Thyroid gland (tissue), 4 donors: ENCODE data around the gene POGLUT2. TPM values are rescaled to one million over a fixed set of nuclear protein-coding genes. Genes with fewer than 3 reads are reported as not detected.

Experiments
- DNase-seq, 2 donors: peaks; one replicate each; pipeline ENCODE4 v3.0.0-alpha.2; 2019
- H3K27ac ChIP-seq, 3 donors: fragments of 200-600 bp; sonication (generic); 1 replicate in 2 of 3; 2 replicates in 1 of 3; pipeline ENCODE4 v1.5.1; 2016 to 2019; ENCODE audit warnings: mild to moderate bottlenecking in 1 of 3, moderate library complexity in 1 of 3
- H3K27me3 ChIP-seq: fragments of 200-600 bp; sonication (generic); one replicate; pipeline ENCODE4 v1.5.1; 2019
- H3K36me3 ChIP-seq, 2 donors: fragments of 200-600 bp; sonication (generic); one replicate each; pipeline ENCODE4 v1.5.1; 2016 to 2019
- H3K4me1 ChIP-seq, 2 donors: fragments of 200-600 bp; sonication (generic); one replicate each; pipeline ENCODE4 v1.5.1; 2017 to 2019
- H3K4me3 ChIP-seq, 3 donors: fragments of 200-600 bp; sonication (generic); replicated peaks in 1 of 3; 1 replicate in 2 of 3; 2 replicates in 1 of 3; pipeline ENCODE4 v1.5.1; 2016; ENCODE audit warnings: mild to moderate bottlenecking in 1 of 3
- H3K9me3 ChIP-seq: fragments of 200-600 bp; sonication (generic); one replicate; pipeline ENCODE4 v1.5.1; 2017
- POLR2A ChIP-seq, 2 donors: fragments of 450-650 bp; IDR thresholded peaks; one replicate each; pipeline ENCODE4 v1.6.1; 2017; ENCODE audit warnings: antibody characterized with exemption in 2 of 2, mild to moderate bottlenecking in 2 of 2, moderate library complexity in 1 of 2
- WGBS, 2 donors: methylation state at CpG; one replicate each; pipeline ENCODE4 v1.1.5; 2017; 5-methylcytosine and 5-hydroxymethylcytosine counted together
- intact Hi-C: fragments of 100-400 bp; cut with DNase I; formaldehyde crosslinking; loops from one replicate; pipeline ENCODE4 v1.15.1; 2023
- total RNA-seq, 4 donors: library from RNA; depleted of rRNA; stranded (reverse); fragments of >200 nt; gene quantifications; one replicate each; pipeline ENCODE4 v1.2.3, GENCODE V29; 2016
- TF ChIP-seq, protein P1 (sequence below), 6 experiments: fragments of 200-600 bp in 3 of 6; fragments of 450-650 bp in 3 of 6; sonication (generic) in 3 of 6; IDR thresholded peaks; one replicate each; pipeline ENCODE4 v1.5.1; 2016 to 2019; ENCODE audit warnings: antibody characterized with exemption in 6 of 6, mild to moderate bottlenecking in 2 of 6, inconsistent platforms in 1 of 6, moderate library complexity in 1 of 6

The POGLUT2 gene
- total RNA-seq, 4 donors from 2014 or later = 2.8 to 10.2 (median 3.5) TPM

- no peak overlapping the region for H3K27ac ChIP-seq
- intact Hi-C loops = no loop called here
- H3K36me3 ChIP-seq = peaks cover 0 to 15% of the 10 kb centered on the region in 2 donors
- 91% methylated on average over 4 of the region's 4 CpGs for WGBS, 2 donors
- H3K4me1 ChIP-seq = no peaks in the 10 kb centered on the region
- H3K27me3 ChIP-seq = no peaks in the 10 kb centered on the region
- H3K9me3 ChIP-seq = no peaks in the 10 kb centered on the region
- DNase-seq = no peak
- no peak for TF ChIP-seq POLR2A (IDR thresholded peaks at IDR 0.05)
- TF ChIP-seq, protein P1, sequence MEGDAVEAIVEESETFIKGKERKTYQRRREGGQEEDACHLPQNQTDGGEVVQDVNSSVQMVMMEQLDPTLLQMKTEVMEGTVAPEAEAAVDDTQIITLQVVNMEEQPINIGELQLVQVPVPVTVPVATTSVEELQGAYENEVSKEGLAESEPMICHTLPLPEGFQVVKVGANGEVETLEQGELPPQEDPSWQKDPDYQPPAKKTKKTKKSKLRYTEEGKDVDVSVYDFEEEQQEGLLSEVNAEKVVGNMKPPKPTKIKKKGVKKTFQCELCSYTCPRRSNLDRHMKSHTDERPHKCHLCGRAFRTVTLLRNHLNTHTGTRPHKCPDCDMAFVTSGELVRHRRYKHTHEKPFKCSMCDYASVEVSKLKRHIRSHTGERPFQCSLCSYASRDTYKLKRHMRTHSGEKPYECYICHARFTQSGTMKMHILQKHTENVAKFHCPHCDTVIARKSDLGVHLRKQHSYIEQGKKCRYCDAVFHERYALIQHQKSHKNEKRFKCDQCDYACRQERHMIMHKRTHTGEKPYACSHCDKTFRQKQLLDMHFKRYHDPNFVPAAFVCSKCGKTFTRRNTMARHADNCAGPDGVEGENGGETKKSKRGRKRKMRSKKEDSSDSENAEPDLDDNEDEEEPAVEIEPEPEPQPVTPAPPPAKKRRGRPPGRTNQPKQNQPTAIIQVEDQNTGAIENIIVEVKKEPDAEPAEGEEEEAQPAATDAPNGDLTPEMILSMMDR (IDR thresholded peaks at IDR 0.05) = no peak
- no peak overlapping the region for H3K4me3 ChIP-seq
Observed at GRCh38 chr13:102816708-102817107, 17.9 kb upstream of the POGLUT2 start.

DNA sequence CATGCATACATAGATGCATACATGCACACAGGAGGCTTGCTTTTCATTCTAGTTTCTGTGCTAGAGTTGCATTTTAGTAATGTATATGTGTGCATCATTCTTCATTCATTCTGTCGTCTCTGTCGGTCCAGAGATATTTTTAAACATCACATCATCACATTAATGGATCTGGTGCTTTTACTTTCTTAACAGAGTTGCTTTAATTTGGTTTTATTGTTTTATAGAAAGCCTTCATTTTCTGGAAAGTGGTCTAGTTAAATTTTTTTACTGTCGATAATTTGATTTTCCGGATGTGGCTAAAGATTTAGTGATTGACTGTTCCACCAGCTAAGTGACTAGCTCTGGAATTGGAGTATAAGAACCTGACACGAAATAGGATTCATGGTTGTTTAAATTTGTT lies 17.0 kb upstream of the POGLUT2 start:
- DNase-seq = no peak
- H3K4me3 ChIP-seq = no peak overlapping the region
- intact Hi-C loops = no loop called here
- no peaks in the 10 kb centered on the region for H3K4me1 ChIP-seq
- TF ChIP-seq, protein P1 (IDR thresholded peaks at IDR 0.05) = no peak
- TF ChIP-seq POLR2A (IDR thresholded peaks at IDR 0.05) = no peak
- 94 to 95% methylated on average over 5 of the region's 5 CpGs for WGBS, 2 donors
- H3K36me3 ChIP-seq = peaks cover 0 to 8% of the 10 kb centered on the region in 2 donors
- H3K27ac ChIP-seq = no peak overlapping the region
- no peaks in the 10 kb centered on the region for H3K9me3 ChIP-seq
- no peaks in the 10 kb centered on the region for H3K27me3 ChIP-seq

GRCh38 chr13:102814793-102815192 lies 16.0 kb upstream of the POGLUT2 start:
- Histone ChIP-seq H3K4me1 (no peaks in the 10 kb centered on the region), H3K27ac (no peak overlapping the region), H3K27me3 (no peaks in the 10 kb centered on the region), H3K36me3 (peaks cover 0 to 9% of the 10 kb centered on the region in 2 donors), H3K4me3 (no peak overlapping the region), H3K9me3 (no peaks in the 10 kb centered on the region)
- DNase-seq = no peak
- TF ChIP-seq, protein P1 (IDR thresholded peaks at IDR 0.05) = no peak
- TF ChIP-seq POLR2A (IDR thresholded peaks at IDR 0.05) = no peak
- WGBS, 2 donors = 73 to 83% methylated on average over 6 of the region's 6 CpGs
- intact Hi-C loops = no loop called here

- TF ChIP-seq, protein P1 (IDR thresholded peaks at IDR 0.05) = no peak
- TF ChIP-seq POLR2A (IDR thresholded peaks at IDR 0.05) = no peak
- Histone ChIP-seq H3K27ac (no peak overlapping the region), H3K4me3 (no peak overlapping the region), H3K4me1 (no peaks in the 10 kb centered on the region), H3K36me3 (peaks cover 0 to 9% of the 10 kb centered on the region in 2 donors), H3K9me3 (no peaks in the 10 kb centered on the region), H3K27me3 (no peaks in the 10 kb centered on the region)
- WGBS, 2 donors = 87 to 89% methylated on average over 7 of the region's 7 CpGs
- intact Hi-C loops = no loop called here
- no peak for DNase-seq
Observed at GRCh38 chr13:102814025-102814607, 15.3 kb upstream of the POGLUT2 start.

- no peak overlapping the region for H3K4me3 ChIP-seq
- H3K27ac ChIP-seq = no peak overlapping the region
- no peaks in the 10 kb centered on the region for H3K9me3 ChIP-seq
- intact Hi-C loops = no loop called here
- no peaks in the 10 kb centered on the region for H3K27me3 ChIP-seq
- no peak for DNase-seq
- no peaks in the 10 kb centered on the region for H3K4me1 ChIP-seq
- peaks cover 0 to 9% of the 10 kb centered on the region in 2 donors for H3K36me3 ChIP-seq
- TF ChIP-seq, protein P1 (IDR thresholded peaks at IDR 0.05) = no peak
Observed at GRCh38 chr13:102812611-102813287, 14.0 kb upstream of the POGLUT2 start.
